Loucy (cell line): ENCODE results near the gene CDK4.

Source experiments
- H2AFZ ChIP-seq: fragments of 200-600 bp; sonication (generic); 2 replicates; pipeline ENCODE4 v1.6.0; 2016; ENCODE audit warnings: antibody characterized with exemption, mild to moderate bottlenecking, low read length, moderate library complexity
- H3F3A ChIP-seq: fragments of 200-600 bp; 2 replicates; pipeline ENCODE4 v1.6.0; 2016; ENCODE audit warnings: antibody characterized with exemption, low read depth, mild to moderate bottlenecking
- H3K27me3 ChIP-seq: fragments of 200-600 bp; sonication (generic); 2 replicates; pipeline ENCODE4 v1.6.1; 2014; ENCODE audit warnings: low read length, mild to moderate bottlenecking; ENCODE audit not compliant: insufficient read depth, poor library complexity, severe bottlenecking
- H3K36me3 ChIP-seq: fragments of 200-600 bp; sonication (generic); 2 replicates; pipeline ENCODE4 v1.6.1; 2016; ENCODE audit warnings: low read length; ENCODE audit not compliant: insufficient read depth
- H3K4me1 ChIP-seq: fragments of 200-600 bp; sonication (generic); 2 replicates; pipeline ENCODE4 v1.5.1; 2014; ENCODE audit warnings: low read length, mild to moderate bottlenecking; ENCODE audit not compliant: insufficient read depth, poor library complexity, severe bottlenecking
- H3K4me2 ChIP-seq: fragments of 200-600 bp; sonication (generic); 2 replicates; pipeline ENCODE4 v1.6.0; 2014; ENCODE audit warnings: antibody characterized with exemption, low read length, low read depth, mild to moderate bottlenecking; ENCODE audit not compliant: poor library complexity, severe bottlenecking
- H3K4me3 ChIP-seq: fragments of 200-600 bp; sonication (generic); 2 replicates; pipeline ENCODE4 v1.5.1; 2014; ENCODE audit warnings: low read length, mild to moderate bottlenecking, mixed read lengths; ENCODE audit not compliant: poor library complexity, severe bottlenecking
- H3K79me2 ChIP-seq: fragments of 200-600 bp; sonication (generic); 2 replicates; pipeline ENCODE4 v1.6.1; 2014; ENCODE audit warnings: low read length; ENCODE audit not compliant: insufficient read depth
- H3K9ac ChIP-seq: fragments of 200-600 bp; sonication (generic); 2 replicates; pipeline ENCODE4 v1.6.0; 2014; ENCODE audit warnings: mild to moderate bottlenecking, low read depth, low read length, moderate library complexity; ENCODE audit not compliant: poor library complexity, severe bottlenecking
- H3K9me2 ChIP-seq: fragments of 200-600 bp; sonication (generic); replicated peaks from 2 replicates; pipeline ENCODE4 v1.6.1; 2016; ENCODE audit warnings: low read depth, low read length, mixed read lengths
- H3K9me3 ChIP-seq: fragments of 200-600 bp; sonication (generic); 2 replicates; pipeline ENCODE4 v1.6.1; 2014; ENCODE audit warnings: mild to moderate bottlenecking, antibody characterized with exemption, low read length, low read depth; ENCODE audit not compliant: insufficient read depth
- H4K20me1 ChIP-seq: fragments of 200-600 bp; sonication (generic); 2 replicates; pipeline ENCODE4 v1.6.0; 2014; ENCODE audit warnings: antibody characterized with exemption, low read length, mild to moderate bottlenecking; ENCODE audit not compliant: insufficient read depth, poor library complexity, severe bottlenecking
- CTCF ChIP-seq: fragments of 200-600 bp; sonication (generic); conservative IDR thresholded peaks from 2 replicates; pipeline ENCODE4 v1.5.1; 2014; ENCODE audit warnings: mild to moderate bottlenecking, antibody characterized with exemption, low read length
- EZH2phosphoT487 ChIP-seq: fragments of 200-600 bp; IDR thresholded peaks from 2 replicates; pipeline ENCODE4 v1.6.1; 2018; ENCODE audit warnings: antibody characterized with exemption, mild to moderate bottlenecking, moderate library complexity, borderline replicate concordance

Gene CDK4

GRCh38 chr12:57761391-57761998 is 9.4 kb upstream of the CDK4 start:
- no peaks in the 10 kb centered on the region for H3K27me3 ChIP-seq
- no peaks in the 10 kb centered on the region for H3K9me2 ChIP-seq
- TF ChIP-seq EZH2phosphoT487 (no peak), CTCF (no peak)
- H2AFZ ChIP-seq = no peak overlapping the region
- H3K4me1 ChIP-seq = peaks cover 2% of the 10 kb centered on the region
- no peak overlapping the region for H3K4me2 ChIP-seq
- no peak overlapping the region for H3K9ac ChIP-seq
- H3K4me3 ChIP-seq = no peak overlapping the region
- peaks cover 14% of the 10 kb centered on the region for H4K20me1 ChIP-seq
- H3K79me2 ChIP-seq = peaks cover 5% of the 10 kb centered on the region; the same call in 1 of the 2 replicates
- H3F3A ChIP-seq = no peaks in the 10 kb centered on the region
- H3K9me3 ChIP-seq = no peaks in the 10 kb centered on the region
- no peaks in the 10 kb centered on the region; the same call in 1 of the 2 replicates for H3K36me3 ChIP-seq

GRCh38 chr12:57760347-57760982 is 8.4 kb upstream of the CDK4 start:
- Histone ChIP-seq H3K9ac (no peak overlapping the region), H3K27me3 (no peaks in the 10 kb centered on the region), H3K9me2 (no peaks in the 10 kb centered on the region), H3K4me1 (peaks cover 8% of the 10 kb centered on the region), H3F3A (no peaks in the 10 kb centered on the region), H2AFZ (no peak overlapping the region), H3K4me2 (no peak overlapping the region), H3K36me3 (no peaks in the 10 kb centered on the region; the same call in 1 of the 2 replicates), H3K9me3 (no peaks in the 10 kb centered on the region), H4K20me1 (peaks cover 20% of the 10 kb centered on the region), H3K4me3 (no peak overlapping the region), H3K79me2 (peaks cover 14% of the 10 kb centered on the region)
- TF ChIP-seq EZH2phosphoT487 (no peak), CTCF (no peak)

- Histone ChIP-seq H3K9me3 (no peaks in the 10 kb centered on the region), H3K4me2 (no peak overlapping the region), H3K4me1 (peaks cover 9% of the 10 kb centered on the region), H2AFZ (no peak overlapping the region), H3K27me3 (no peaks in the 10 kb centered on the region), H3K36me3 (no peaks in the 10 kb centered on the region; the same call in 1 of the 2 replicates), H3F3A (no peaks in the 10 kb centered on the region), H3K9me2 (no peaks in the 10 kb centered on the region), H3K79me2 (peaks cover 14% of the 10 kb centered on the region), H3K4me3 (no peak overlapping the region), H4K20me1 (peaks cover 20% of the 10 kb centered on the region), H3K9ac (no peak overlapping the region)
- TF ChIP-seq EZH2phosphoT487 (no peak), CTCF (peak; percentile 73)
Measured at GRCh38 chr12:57759360-57759980, 7.4 kb upstream of the CDK4 start.
